ES-I3 (cell line): ENCODE measurements around the gene AQP12B.

ENCODE experiments used
- H3K36me3 ChIP-seq: 2 replicates; pipeline ENCODE4 v1.6.1; 2013; ENCODE audit warnings: mild to moderate bottlenecking, low read length, control low read depth, moderate library complexity; ENCODE audit not compliant: insufficient read depth
- H3K4me1 ChIP-seq: 2 replicates; pipeline ENCODE4 v1.6.1; 2013; ENCODE audit warnings: mild to moderate bottlenecking, control low read depth, low read length; ENCODE audit not compliant: insufficient read depth
- H3K9ac ChIP-seq: 2 replicates; pipeline ENCODE4 v1.6.1; 2013; ENCODE audit warnings: low read depth, mild to moderate bottlenecking, low read length, moderate library complexity
- H3K9me3 ChIP-seq: 2 replicates; pipeline ENCODE4 v1.6.1; 2013; ENCODE audit warnings: mild to moderate bottlenecking, low read length, moderate library complexity; ENCODE audit not compliant: control insufficient read depth, insufficient read depth

Gene AQP12B

GRCh38 chr2:240644859-240645301, 37.8 kb downstream of the AQP12B start:
- no peaks in the 10 kb centered on the region for H3K36me3 ChIP-seq
- no peak overlapping the region for H3K9ac ChIP-seq
- H3K9me3 ChIP-seq, result no peaks in the 10 kb centered on the region
- no peaks in the 10 kb centered on the region for H3K4me1 ChIP-seq

DNA sequence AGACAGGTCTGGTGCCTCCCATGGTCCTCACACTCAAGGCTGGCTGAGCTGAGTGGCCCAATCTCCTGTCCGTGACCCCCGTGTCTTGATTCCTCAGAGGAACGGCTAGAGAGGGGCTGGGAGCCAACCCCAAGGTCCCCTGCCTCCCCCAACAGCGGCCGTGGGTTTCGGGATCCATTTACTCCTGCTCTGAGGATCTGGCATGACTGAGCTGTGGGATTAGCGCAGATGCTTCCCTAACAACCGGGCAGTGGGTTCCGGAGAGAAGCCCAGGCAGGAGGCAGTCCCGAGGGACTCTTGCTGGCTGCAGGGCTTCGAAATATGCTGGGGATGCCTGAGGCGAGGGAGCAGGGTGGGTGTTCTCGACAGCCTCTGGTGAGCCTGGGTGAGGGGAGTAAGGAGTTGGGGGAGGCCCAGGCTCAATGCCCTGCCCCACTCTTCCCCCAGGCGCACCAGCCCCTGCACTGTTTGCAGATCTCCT, 38.5 kb downstream of the AQP12B start:
- H3K9me3 ChIP-seq, result no peaks in the 10 kb centered on the region
- no peak overlapping the region for H3K9ac ChIP-seq
- H3K4me1 ChIP-seq, result no peaks in the 10 kb centered on the region
- no peaks in the 10 kb centered on the region for H3K36me3 ChIP-seq

- Histone ChIP-seq H3K36me3 (no peaks in the 10 kb centered on the region), H3K4me1 (no peaks in the 10 kb centered on the region), H3K9ac (no peak overlapping the region), H3K9me3 (no peaks in the 10 kb centered on the region)
These were observed 38.9 kb downstream of the AQP12B start for GRCh38 chr2:240643811-240644150.

GRCh38 chr2:240643093-240643810, 39.4 kb downstream of the AQP12B start:
- H3K9ac ChIP-seq, result no peak overlapping the region
- no peaks in the 10 kb centered on the region for H3K4me1 ChIP-seq
- no peaks in the 10 kb centered on the region for H3K36me3 ChIP-seq
- no peaks in the 10 kb centered on the region for H3K9me3 ChIP-seq

- no peaks in the 10 kb centered on the region for H3K4me1 ChIP-seq
These were observed 39.9 kb downstream of the AQP12B start for GRCh38 chr2:240642806-240643092.

GRCh38 chr2:240642061-240642805, 40.5 kb downstream of the AQP12B start:
- H3K36me3 ChIP-seq, result no peaks in the 10 kb centered on the region
- no peaks in the 10 kb centered on the region for H3K9me3 ChIP-seq
- no peak overlapping the region for H3K9ac ChIP-seq
- H3K4me1 ChIP-seq, result no peaks in the 10 kb centered on the region

More at GRCh38 chr2:240642806-240643092, 39.9 kb downstream of the AQP12B start:
- H3K36me3 ChIP-seq, result no peaks in the 10 kb centered on the region
- no peaks in the 10 kb centered on the region for H3K9me3 ChIP-seq
- H3K9ac ChIP-seq, result no peak overlapping the region

GRCh38 chr2:240640939-240641338, 41.7 kb downstream of the AQP12B start:
- Histone ChIP-seq H3K36me3 (no peaks in the 10 kb centered on the region), H3K4me1 (no peaks in the 10 kb centered on the region), H3K9ac (no peak overlapping the region), H3K9me3 (no peaks in the 10 kb centered on the region)

- Histone ChIP-seq H3K4me1 (no peaks in the 10 kb centered on the region), H3K36me3 (no peaks in the 10 kb centered on the region), H3K9ac (no peak overlapping the region)
These were observed 43.1 kb downstream of the AQP12B start for GRCh38 chr2:240639566-240639965.

GRCh38 chr2:240638512-240639160, 44.0 kb downstream of the AQP12B start:
- Histone ChIP-seq H3K9ac (no peak overlapping the region), H3K9me3 (peaks cover 6% of the 10 kb centered on the region), H3K36me3 (no peaks in the 10 kb centered on the region), H3K4me1 (no peaks in the 10 kb centered on the region)

More at GRCh38 chr2:240639566-240639965, 43.1 kb downstream of the AQP12B start:
- 0 out of 2 replicates have a peak, but pooled peaks cover 2% of the 10 kb centered on the region for H3K9me3 ChIP-seq

DNA sequence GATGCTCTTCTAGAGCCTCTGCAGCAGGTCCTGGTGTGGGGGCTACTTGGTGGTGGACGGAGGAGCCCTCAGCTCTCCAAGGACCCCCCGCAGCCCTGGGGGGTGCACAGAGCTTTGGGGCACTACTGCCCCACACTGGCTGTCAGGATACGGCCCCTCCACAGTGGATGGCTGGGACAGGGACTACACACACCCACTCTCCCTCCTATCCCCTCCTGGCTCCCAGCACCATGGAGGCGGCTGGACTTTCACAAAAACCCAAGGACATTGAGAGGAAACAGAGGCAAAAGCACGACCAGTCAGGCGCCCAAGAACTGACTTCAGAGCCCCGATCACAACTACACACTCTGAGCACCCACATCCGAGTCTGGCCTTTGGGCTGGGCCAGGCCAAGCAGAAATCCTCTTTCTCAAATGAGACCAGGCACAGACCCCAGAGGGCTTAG, 44.8 kb downstream of the AQP12B start:
- no peaks in the 10 kb centered on the region for H3K36me3 ChIP-seq
- H3K9me3 ChIP-seq, result peaks cover 6% of the 10 kb centered on the region
- no peaks in the 10 kb centered on the region for H3K4me1 ChIP-seq
- H3K9ac ChIP-seq, result no peak overlapping the region

GRCh38 chr2:240637116-240637900, 45.4 kb downstream of the AQP12B start:
- Histone ChIP-seq H3K36me3 (no peaks in the 10 kb centered on the region), H3K9me3 (peaks cover 6% of the 10 kb centered on the region)

GRCh38 chr2:240636563-240637115, 46.0 kb downstream of the AQP12B start:
- H3K36me3 ChIP-seq, result no peaks in the 10 kb centered on the region
- no peaks in the 10 kb centered on the region for H3K4me1 ChIP-seq
- no peak overlapping the region for H3K9ac ChIP-seq
- peaks cover 6% of the 10 kb centered on the region for H3K9me3 ChIP-seq

More at GRCh38 chr2:240637116-240637900, 45.4 kb downstream of the AQP12B start:
- Histone ChIP-seq H3K9ac (no peak overlapping the region), H3K4me1 (no peaks in the 10 kb centered on the region)

DNA sequence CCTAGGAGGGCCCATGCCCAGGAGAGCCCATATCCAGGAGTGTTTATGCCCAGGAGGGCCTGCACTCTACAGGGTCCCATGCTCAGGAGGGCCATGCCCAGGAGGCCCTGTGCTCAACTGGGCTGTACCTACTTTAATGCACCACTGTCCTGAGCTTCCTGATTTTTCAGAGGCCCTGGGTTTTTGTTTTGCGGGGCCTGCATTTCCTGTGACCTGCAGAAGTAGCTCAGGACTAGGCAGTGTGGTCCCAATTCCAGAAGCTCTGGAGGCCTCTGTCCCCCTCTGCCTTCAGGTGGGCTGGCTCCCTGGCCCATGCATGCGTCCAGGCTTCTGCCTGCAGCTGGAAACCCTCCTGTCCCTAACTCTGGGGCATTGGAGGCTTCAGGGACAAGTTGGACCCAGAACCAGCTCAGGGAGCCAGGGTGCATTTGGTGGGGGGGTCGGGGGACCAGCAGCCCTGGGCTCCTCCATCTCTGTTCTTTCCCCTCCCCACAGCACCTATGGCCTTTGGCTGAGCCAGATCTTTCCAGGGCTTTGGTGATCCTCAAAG, 46.6 kb downstream of the AQP12B start:
- H3K9me3 ChIP-seq, result peaks cover 6% of the 10 kb centered on the region

More for the DNA sequence above, 46.6 kb downstream of the AQP12B start:
- Histone ChIP-seq H3K4me1 (no peaks in the 10 kb centered on the region), H3K36me3 (no peaks in the 10 kb centered on the region), H3K9ac (no peak overlapping the region)
